GM12878 (cell line): ENCODE measurements around the gene ARHGEF25. TPM values are rescaled to one million over a fixed set of nuclear protein-coding genes. Genes with fewer than 3 reads are reported as not detected.
"Not testable (repeated sequence)": the region's sequence is repeated elsewhere in the genome, so short reads cannot be mapped to it uniquely, and the experiment has no call there.

Experiments
- ATAC-seq: fragments of 200-7000 bp; cut with Tn5 transposase; 3 replicates; pipeline ENCODE4 v1.9.1; 2020; ENCODE audit warnings: mild to moderate bottlenecking, moderate library complexity
- BruUV-seq: library from RNA; stranded (reverse); fragments of 400-500 nt; replicated peaks from 2 replicates; lab custom pipeline; 2021; lab: Mats Ljungman, UMichigan
- CTCF ChIA-PET: fragments of 300-600 bp; sonication (Branson Sonifier 250); formaldehyde crosslinking; extraction: SDS; loops from one replicate; lab custom pipeline; 2021; ENCODE audit warnings: inconsistent platforms; lab: Yijun Ruan, JAX
- POLR2A ChIA-PET: fragments of 350-600 bp; formaldehyde crosslinking; extraction: SDS; loops from one replicate; lab custom pipeline; 2021; ENCODE audit warnings: inconsistent platforms; lab: Charles Lee
- RAD21 ChIA-PET: fragments of 300-600 bp; sonication (Branson Sonifier 250); formaldehyde crosslinking; loops from one replicate; lab custom pipeline; 2023; ENCODE audit warnings: antibody characterized with exemption; ENCODE audit not compliant: unreplicated experiment; lab: Charles Lee
- SMC1A ChIA-PET: fragments of 300-600 bp; sonication (Branson Sonifier 250); formaldehyde crosslinking; loops from one replicate; lab custom pipeline; 2023; ENCODE audit not compliant: unreplicated experiment, uncharacterized antibody; lab: Charles Lee
- DNase-seq: peaks from one replicate; pipeline ENCODE4 v3.0.0-alpha.2; 2011; ENCODE audit warnings: low read depth, low spot score
- FAIRE-seq: peaks from 3 replicates; lab custom pipeline; 2011; peaks lifted over from hg19 to GRCh38; lab: Jason Lieb, UNC
- H2AFZ ChIP-seq: 2 replicates; pipeline ENCODE4 v1.6.0; 2011; ENCODE audit warnings: low read depth, low read length, control low read depth; ENCODE audit not compliant: control insufficient read depth
- H3K27ac ChIP-seq: 2 replicates; pipeline ENCODE4 v1.5.1; 2011; ENCODE audit warnings: control low read depth; ENCODE audit not compliant: control insufficient read depth, insufficient read depth
- H3K27me3 ChIP-seq, 2 experiments: replicated peaks in 1 of 2; 2 replicates each; pipeline versions ENCODE4 v1.6.0 to v1.6.1; 2011; ENCODE audit warnings: low read length in 1 of 2; ENCODE audit not compliant: control insufficient read depth in 2 of 2, insufficient read depth in 2 of 2
- H3K36me3 ChIP-seq, 2 experiments: 2 replicates each; pipeline ENCODE4 v1.5.1; 2011; ENCODE audit warnings: low read length in 1 of 2; ENCODE audit not compliant: control insufficient read depth in 2 of 2, insufficient read depth in 2 of 2
- H3K4me1 ChIP-seq: 2 replicates; pipeline ENCODE4 v1.6.1; 2011; ENCODE audit warnings: mild to moderate bottlenecking, low read length, moderate library complexity, mixed read lengths; ENCODE audit not compliant: control insufficient read depth, insufficient read depth
- H3K4me2 ChIP-seq: 2 replicates; pipeline ENCODE4 v1.6.0; 2011; ENCODE audit warnings: control low read depth; ENCODE audit not compliant: control insufficient read depth, insufficient read depth
- H3K4me3 ChIP-seq: fragments of 200-600 bp; sonication (generic); 2 replicates; pipeline ENCODE4 v1.5.1; 2016
- H3K79me2 ChIP-seq: 2 replicates; pipeline ENCODE4 v1.6.0; 2011; ENCODE audit warnings: low read length; ENCODE audit not compliant: control insufficient read depth, insufficient read depth
- H3K9ac ChIP-seq: 2 replicates; pipeline ENCODE4 v1.8.0; 2011; ENCODE audit warnings: low read length, control low read depth, mixed read lengths; ENCODE audit not compliant: control insufficient read depth, insufficient read depth
- H3K9me3 ChIP-seq: replicated peaks from 3 replicates; pipeline ENCODE4 v1.5.1; 2011; ENCODE audit warnings: mild to moderate bottlenecking, low read length; ENCODE audit not compliant: control insufficient read depth, insufficient read depth
- H4K20me1 ChIP-seq: 2 replicates; pipeline ENCODE4 v1.6.0; 2011; ENCODE audit not compliant: control insufficient read depth, insufficient read depth
- E2F4 ChIP-seq: IDR thresholded peaks from 2 replicates; pipeline ENCODE4 v1.6.1; 2012; ENCODE audit warnings: low read depth, low read length, improper control_type of control experiment
- GATAD2B ChIP-seq: fragments of 450-650 bp; conservative IDR thresholded peaks from 2 replicates; pipeline ENCODE4 v1.6.1; 2017; ENCODE audit warnings: low read depth, mild to moderate bottlenecking, moderate library complexity
- NFYA ChIP-seq: IDR thresholded peaks from 2 replicates; pipeline ENCODE4 v1.6.1; 2011; ENCODE audit warnings: low read depth, mild to moderate bottlenecking, low read length, improper control_type of control experiment, borderline replicate concordance
- NFYB ChIP-seq: IDR thresholded peaks from 2 replicates; pipeline ENCODE4 v1.6.1; 2011; ENCODE audit warnings: low read depth, mild to moderate bottlenecking, low read length, improper control_type of control experiment, moderate library complexity; ENCODE audit not compliant: insufficient read depth
- PAX5 ChIP-seq: IDR thresholded peaks from 2 replicates; pipeline ENCODE4 v1.6.1; 2011; ENCODE audit warnings: low read depth, low read length, borderline replicate concordance
- POLR2A ChIP-seq: IDR thresholded peaks from 2 replicates; pipeline ENCODE4 v1.6.1; 2011; ENCODE audit warnings: low read depth, mild to moderate bottlenecking, low read length
- RAD51 ChIP-seq: fragments of 450-650 bp; IDR thresholded peaks from 2 replicates; pipeline ENCODE4 v1.6.1; 2016; ENCODE audit warnings: moderate library complexity, mild to moderate bottlenecking, inconsistent platforms
- RBBP5 ChIP-seq: fragments of 200-600 bp; sonication (generic); conservative IDR thresholded peaks from 2 replicates; pipeline ENCODE4 v1.6.1; 2016
- RELA ChIP-seq: fragments of 450-650 bp; IDR thresholded peaks from 2 replicates; pipeline ENCODE4 v1.8.0; 2014; ENCODE audit warnings: borderline replicate concordance; ENCODE audit not compliant: partially characterized antibody
- SUPT20H ChIP-seq: IDR thresholded peaks from 2 replicates; pipeline ENCODE4 v1.6.1; 2011; ENCODE audit warnings: low read depth, mild to moderate bottlenecking, low read length, moderate library complexity, borderline replicate concordance; ENCODE audit not compliant: control insufficient read depth
- WGBS: methylation state at CpG from one replicate; pipeline ENCODE4 v1.1.6; 2016; ENCODE audit warnings: low lambda C conversion rate; ENCODE audit not compliant: insufficient replicate concordance, insufficient coverage; ENCODE audit errors: missing lambda C conversion rate; 5-methylcytosine and 5-hydroxymethylcytosine counted together
- in situ Hi-C: fragments of 300-500 bp; cut with MboI; formaldehyde crosslinking; loops from 9 replicates; pipeline ENCODE4 v1.14.3; 2018; ENCODE audit warnings: mixed read lengths
- intact Hi-C: fragments of 100-400 bp; cut with micrococcal nuclease; formaldehyde crosslinking; loops from one replicate; pipeline ENCODE4 v1.14.2; 2022; ENCODE audit not compliant: unreplicated experiment
- polyA plus RNA-seq, 11 experiments: library from polyadenylated mRNA; depleted of rRNA in 4 of 11; unstranded in 6 of 11; stranded (reverse) in 5 of 11; fragments of >200 nt; fragmentation: Nextera tagmentation in 4 of 11; fragmentation: Illumina TruSeq in 1 of 11; extraction: Ambion mirVana in 4 of 11; extraction: Trizol in 1 of 11; gene quantifications; 1 replicate in 1 of 11; 2 replicates in 10 of 11; pipeline versions ENCODE4 v1.2.1 to v1.2.3, GENCODE V29; 2011 to 2016; ENCODE audit warnings: inconsistent platforms in 2 of 11, missing spikeins in 2 of 11, low read depth in 1 of 11
- total RNA-seq, 4 experiments: library from RNA; depleted of rRNA in 3 of 4; stranded (reverse); fragments of >200 nt in 3 of 4; fragmentation: Illumina TruSeq in 1 of 4; extraction: Trizol in 1 of 4; gene quantifications; 2 replicates each; pipeline versions ENCODE4 v1.2.1 to v1.2.3, GENCODE V29; 2013 to 2021
- TF ChIP-seq, protein P1 (sequence below): IDR thresholded peaks from 2 replicates; pipeline ENCODE4 v1.6.1; 2011; ENCODE audit warnings: mild to moderate bottlenecking, low read depth, low read length, moderate library complexity; ENCODE audit not compliant: insufficient replicate concordance

ARHGEF25 gene
- total and polyA plus RNA-seq, 10 of the 15 experiments (the other 5 are each of a cell fraction or from before 2014, with no cell fraction given) = 0.08 to 4.5 (median 1.2) TPM; not detected in 3

DNA sequence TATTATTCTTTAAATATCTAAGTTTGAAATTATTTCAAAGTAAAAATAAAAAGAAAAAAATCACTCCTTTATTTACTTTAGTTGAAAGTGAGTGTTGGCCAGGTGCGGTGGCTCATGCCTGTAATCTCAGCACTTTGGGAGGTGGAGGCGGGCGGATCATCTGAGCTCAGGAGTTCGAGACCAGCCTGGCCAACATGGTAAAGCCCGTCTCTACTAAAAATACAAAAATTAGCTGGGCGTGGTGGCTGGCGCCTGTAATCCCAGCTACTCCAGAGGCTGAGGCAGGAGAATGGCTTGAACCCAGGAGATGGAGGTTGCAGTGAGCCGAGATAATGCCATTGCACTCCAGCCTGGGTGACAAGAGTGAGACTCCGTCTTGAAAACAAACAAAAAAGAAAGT is 25.5 kb downstream of the ARHGEF25 start:
- H4K20me1 ChIP-seq, ATAC-seq, H3K79me2 ChIP-seq, FAIRE-seq, BruUV-seq, H2AFZ ChIP-seq, DNase-seq, H3K4me1 ChIP-seq, H3K9me3 ChIP-seq, H3K27me3 ChIP-seq, H3K4me3 ChIP-seq, in situ Hi-C loops, H3K4me2 ChIP-seq, H3K36me3 ChIP-seq, H3K27ac ChIP-seq, POLR2A ChIA-PET, H3K9ac ChIP-seq, intact Hi-C loops: not testable (repeated sequence)
- 66% methylated on average over 9 of the region's 9 CpGs for WGBS
- RAD21 ChIA-PET = interaction anchor here (1.3 kb wide), 1 partner anchor 22 kb away, joined by 3 read pairs; no protein-coding TSS in a partner anchor
- SMC1A ChIA-PET = interaction anchor here (0.7 to 3.1 kb wide), 3 partner anchors 52 to 803 kb away, joined by 3 to 15 read pairs (median 9); no protein-coding TSS in a partner anchor
- CTCF ChIA-PET = interaction anchor here (0.7 to 6.1 kb wide), 3 partner anchors 53 to 161 kb away, joined by 3 to 38 read pairs (median 3); no protein-coding TSS in a partner anchor

DNA sequence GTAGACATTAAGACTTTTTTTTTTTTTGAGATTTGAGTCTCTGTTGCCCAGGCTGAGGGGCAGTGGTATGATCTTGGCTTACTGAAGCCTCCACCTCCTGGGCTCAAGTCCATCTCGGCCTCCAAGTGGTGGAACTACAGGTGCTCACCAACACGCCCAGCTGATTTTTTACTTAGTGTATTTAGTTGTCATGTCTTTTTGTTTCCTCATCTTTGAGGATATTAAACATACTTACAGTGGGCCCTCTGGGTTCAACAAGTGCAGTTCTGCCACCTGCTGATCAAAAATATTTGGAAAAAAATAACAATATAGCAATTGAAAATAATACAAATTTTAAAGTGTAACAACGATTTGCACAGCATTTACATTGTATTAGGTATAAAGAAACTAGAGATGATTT is 26.1 kb downstream of the ARHGEF25 start:
- FAIRE-seq = no peak
- intact Hi-C loops = no loop called here

More for the DNA sequence above, 26.1 kb downstream of the ARHGEF25 start:
- no peaks in the 10 kb centered on the region for H4K20me1 ChIP-seq
- RAD21 ChIA-PET = interaction anchor here (1.1 to 1.3 kb wide), 2 partner anchors 23 to 56 kb away, joined by 3 read pairs; no protein-coding TSS in a partner anchor
- SMC1A ChIA-PET = interaction anchor here (0.7 to 3.1 kb wide), 3 partner anchors 53 to 803 kb away, joined by 3 to 15 read pairs (median 9); no protein-coding TSS in a partner anchor
- no peaks in the 10 kb centered on the region for H3K79me2 ChIP-seq
- 10% methylated on average over 3 of the region's 3 CpGs for WGBS
- CTCF ChIA-PET = interaction anchor here (0.7 to 6.1 kb wide), 4 partner anchors 17 to 182 kb away, joined by 3 to 38 read pairs (median 4); no protein-coding TSS in a partner anchor
- TF ChIP-seq, protein P1, sequence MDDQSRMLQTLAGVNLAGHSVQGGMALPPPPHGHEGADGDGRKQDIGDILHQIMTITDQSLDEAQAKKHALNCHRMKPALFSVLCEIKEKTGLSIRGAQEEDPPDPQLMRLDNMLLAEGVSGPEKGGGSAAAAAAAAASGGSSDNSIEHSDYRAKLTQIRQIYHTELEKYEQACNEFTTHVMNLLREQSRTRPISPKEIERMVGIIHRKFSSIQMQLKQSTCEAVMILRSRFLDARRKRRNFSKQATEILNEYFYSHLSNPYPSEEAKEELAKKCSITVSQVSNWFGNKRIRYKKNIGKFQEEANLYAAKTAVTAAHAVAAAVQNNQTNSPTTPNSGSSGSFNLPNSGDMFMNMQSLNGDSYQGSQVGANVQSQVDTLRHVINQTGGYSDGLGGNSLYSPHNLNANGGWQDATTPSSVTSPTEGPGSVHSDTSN = no peak
- TF ChIP-seq RBBP5 (no peak), E2F4 (no peak), RELA (no peak), SUPT20H (no peak), PAX5 (no peak), GATAD2B (no peak), POLR2A (no peak), NFYA (no peak), NFYB (no peak), RAD51 (no peak)
- no peaks in the 10 kb centered on the region for H3K4me1 ChIP-seq
- H3K9ac ChIP-seq = no peak overlapping the region
- no peaks in the 10 kb centered on the region for H3K9me3 ChIP-seq
- ATAC-seq = no peak
- H3K4me2 ChIP-seq = no peak overlapping the region
- H3K4me3 ChIP-seq = no peak overlapping the region
- H2AFZ ChIP-seq = no peak overlapping the region
- POLR2A ChIA-PET = no interaction called here
- no peaks in the 10 kb centered on the region for H3K36me3 ChIP-seq
- BruUV-seq = no TSS peak
- H3K27ac ChIP-seq = no peak overlapping the region
- H3K27me3 ChIP-seq = no peaks in the 10 kb centered on the region; a peak in 1 of 4 replicates
- in situ Hi-C loops = no loop called here
- DNase-seq = no peak
